ENCODE data around the gene GRHPR. TPM values are rescaled to one million over a fixed set of nuclear protein-coding genes. Genes with fewer than 3 reads are reported as not detected.
"Not testable (repeated sequence)": the region's sequence is repeated elsewhere in the genome, so short reads cannot be mapped to it uniquely, and the experiment has no call there.

The GRHPR gene
- total RNA-seq, 2 experiments from 2014 or later: 72.8 to 75.6 TPM

DNA sequence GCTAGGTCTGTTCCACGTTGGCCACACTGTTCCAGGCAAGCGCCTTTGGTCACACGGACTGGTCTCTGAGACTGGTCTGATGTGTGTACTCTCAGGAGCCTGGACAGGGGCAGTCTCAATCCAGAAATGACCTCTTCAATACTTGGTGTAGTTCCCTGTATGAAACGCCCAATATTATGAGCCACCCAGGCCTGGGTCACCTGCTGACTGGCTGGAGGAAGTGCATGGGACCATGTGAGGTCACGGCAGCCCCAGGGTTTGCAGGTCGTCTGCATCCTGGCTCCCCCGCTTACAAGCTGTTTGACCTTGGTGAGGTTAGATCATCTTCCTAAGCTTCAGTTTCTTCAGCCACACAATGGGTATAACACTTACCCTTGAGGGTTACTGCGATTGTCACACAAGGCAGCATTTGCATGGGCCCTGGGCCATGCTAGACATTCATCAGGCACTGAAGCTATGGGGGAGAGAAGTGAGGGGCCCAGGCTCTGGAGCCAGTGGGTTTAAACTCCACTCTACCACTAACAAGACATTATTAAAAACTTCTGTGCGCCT lies 5.2 kb upstream of the GRHPR start:
- Mint-ChIP-seq H3K36me3 (ENCODE audit: low read depth) (no peaks in the 10 kb centered on the region), H3K4me3 (no peak overlapping the region), H3K4me1 (ENCODE audit: low read depth) (peaks cover 16% of the 10 kb centered on the region), H3K27ac (no peak overlapping the region), H3K27me3 (ENCODE audit: low read depth) (peaks cover 3% of the 10 kb centered on the region), H3K9me3 (no peaks in the 10 kb centered on the region)
- intact Hi-C loops (cut with micrococcal nuclease): no loop called here
- CTCF ChIA-PET: interaction anchor here (1.1 to 3.1 kb wide), 2 partner anchors 10 to 335 kb away, joined by 3 to 12 read pairs; no protein-coding TSS in a partner anchor
- DNase-seq: no peak

- CTCF ChIA-PET: interaction anchor here (1.1 kb wide), 1 partner anchor 335 kb away, joined by 3 read pairs; no protein-coding TSS in a partner anchor
- no peak for DNase-seq
- Mint-ChIP-seq H3K4me1 (ENCODE audit: low read depth) (peaks cover 16% of the 10 kb centered on the region), H3K27me3 (ENCODE audit: low read depth) (peaks cover 3% of the 10 kb centered on the region), H3K36me3 (ENCODE audit: low read depth) (no peaks in the 10 kb centered on the region), H3K27ac (no peak overlapping the region), H3K9me3 (no peaks in the 10 kb centered on the region), H3K4me3 (no peak overlapping the region)
- intact Hi-C loops (cut with micrococcal nuclease): no loop called here
Measured at GRCh38 chr9:37417857-37418618, 4.5 kb upstream of the GRHPR start.

DNA sequence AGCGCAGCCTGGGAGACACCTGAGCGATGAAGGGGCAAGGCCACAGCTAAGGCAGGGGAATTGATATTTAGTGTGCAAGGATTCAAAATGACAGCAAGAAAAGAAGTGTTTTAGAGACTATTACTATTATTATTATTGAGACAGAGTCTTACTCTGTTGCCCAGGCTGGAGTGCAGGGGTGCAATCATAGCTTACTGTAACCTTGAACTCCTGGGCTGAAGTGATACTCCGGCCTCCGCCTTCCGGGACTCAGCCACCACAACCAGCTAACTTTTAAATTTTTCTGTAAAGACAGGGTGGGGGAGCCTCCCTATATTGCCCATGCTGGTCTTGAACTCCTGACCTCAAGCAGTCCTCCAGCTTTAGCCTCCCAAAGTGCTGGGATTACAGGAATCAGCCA lies 3.3 kb upstream of the GRHPR start:
- Mint-ChIP-seq H3K9me3 (no peaks in the 10 kb centered on the region), H3K4me1 (ENCODE audit: low read depth) (peaks cover 25% of the 10 kb centered on the region), H3K36me3 (ENCODE audit: low read depth) (no peaks in the 10 kb centered on the region), H3K4me3 (no peak overlapping the region), H3K27ac (no peak overlapping the region), H3K27me3 (ENCODE audit: low read depth) (peaks cover 3% of the 10 kb centered on the region)
- CTCF ChIA-PET: no interaction called here
- DNase-seq: no peak
- intact Hi-C loops (cut with micrococcal nuclease): no loop called here

DNA sequence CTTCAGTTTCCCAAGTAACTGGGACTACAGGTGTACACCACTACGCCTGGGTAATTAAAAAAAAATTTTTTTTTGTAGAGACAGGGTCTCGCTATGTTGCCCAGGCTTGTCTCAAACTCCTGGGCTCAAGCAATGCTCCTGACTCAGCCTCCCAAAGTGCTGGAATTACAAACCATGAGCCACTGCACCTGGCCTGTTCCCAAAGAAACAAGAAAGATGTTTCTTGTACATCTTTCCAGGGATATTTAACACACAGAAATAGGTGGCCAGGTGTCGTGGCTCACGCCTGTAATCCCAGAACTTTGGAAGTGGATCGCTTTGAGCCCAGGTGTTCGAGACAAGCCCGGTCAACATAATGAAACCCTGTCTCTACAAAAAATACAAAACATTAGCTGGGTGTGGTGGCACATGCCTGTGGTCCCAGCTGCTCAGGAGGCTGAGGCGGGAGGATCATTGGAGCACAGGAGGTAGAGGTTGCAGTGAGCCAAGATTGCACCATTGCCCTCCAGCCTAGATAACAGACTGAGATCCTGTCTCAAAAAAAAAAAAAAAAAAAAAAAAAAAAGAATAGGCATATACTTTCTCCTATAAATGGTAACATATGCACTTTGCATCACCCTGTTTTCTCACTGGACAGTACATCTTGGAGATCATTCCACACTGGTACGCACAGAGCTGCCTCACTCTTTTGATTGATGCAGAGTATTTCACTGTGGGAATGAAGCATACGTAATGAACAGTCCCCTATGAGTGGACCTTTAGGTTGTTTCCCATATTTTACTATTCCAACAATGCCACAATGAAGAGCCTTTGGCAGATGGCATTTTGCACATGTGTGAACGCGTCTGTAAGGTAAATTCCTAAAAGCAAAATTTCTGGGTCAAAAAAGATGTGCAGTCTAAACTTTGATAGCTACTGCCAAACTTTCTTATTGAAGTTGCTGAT lies 2.0 kb upstream of the GRHPR start:
- H3K4me1 Mint-ChIP-seq (ENCODE audit: low read depth): peaks cover 21% of the 10 kb centered on the region
- CTCF ChIA-PET: interaction anchor here (1.5 kb wide), 1 partner anchor 9 kb away, joined by 3 read pairs; no protein-coding TSS in a partner anchor
- H3K27me3 Mint-ChIP-seq (ENCODE audit: low read depth): no peaks in the 10 kb centered on the region
- no peaks in the 10 kb centered on the region for H3K36me3 Mint-ChIP-seq (ENCODE audit: low read depth)
- H3K4me3 Mint-ChIP-seq: no peak overlapping the region
- DNase-seq: no peak
- H3K27ac Mint-ChIP-seq: no peak overlapping the region
- H3K9me3 Mint-ChIP-seq: no peaks in the 10 kb centered on the region
- intact Hi-C loops (cut with micrococcal nuclease): loop anchor here (5.0 kb wide), 1 partner anchor 647 kb away; the partner anchor contains the start of gene SHB

DNA sequence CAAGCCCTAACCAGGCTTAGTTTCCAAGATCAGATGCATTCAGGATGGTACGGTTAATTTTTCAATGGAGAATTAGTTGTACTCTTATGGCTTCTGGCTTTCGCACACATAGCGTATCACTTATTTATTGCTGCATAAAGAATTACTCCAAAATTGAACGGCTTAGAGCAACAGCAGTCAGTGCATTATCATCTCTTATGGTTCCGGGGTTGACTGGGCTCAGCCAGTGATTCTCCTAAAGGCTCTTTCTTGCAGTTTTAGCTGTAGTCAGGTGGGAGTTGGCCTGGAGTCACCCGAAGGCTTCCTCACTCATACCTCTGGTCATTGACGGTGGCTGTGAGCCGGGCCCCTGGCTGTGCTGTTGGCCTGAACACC lies 595 bp upstream of the GRHPR start:
- H3K27me3 Mint-ChIP-seq (ENCODE audit: low read depth): no peaks in the 10 kb centered on the region
- H3K4me3 Mint-ChIP-seq: peak overlapping the region; percentile 93
- peaks cover 8% of the 10 kb centered on the region for H3K36me3 Mint-ChIP-seq (ENCODE audit: low read depth)
- H3K27ac Mint-ChIP-seq: peak overlapping the region; percentile 88
- H3K4me1 Mint-ChIP-seq (ENCODE audit: low read depth): peaks cover 24% of the 10 kb centered on the region
- CTCF ChIA-PET: no interaction called here
- intact Hi-C loops (cut with micrococcal nuclease): loop anchor here (1.0 to 5.0 kb wide), 3 partner anchors 43 to 645 kb away; partner anchors contain the start of genes POLR1E, SHB and ZBTB5
- no peak for DNase-seq
- H3K9me3 Mint-ChIP-seq: no peaks in the 10 kb centered on the region

- CTCF ChIA-PET: interaction anchor here (1.3 to 2.1 kb wide), 2 partner anchors 8 to 11 kb away, joined by 5 to 15 read pairs; no protein-coding TSS in a partner anchor
- H3K4me1 Mint-ChIP-seq (ENCODE audit: low read depth): peaks cover 24% of the 10 kb centered on the region
- intact Hi-C loops (cut with micrococcal nuclease): loop anchor here (5.0 kb wide), 1 partner anchor 644 kb away; the partner anchor contains the start of gene SHB
- H3K27ac Mint-ChIP-seq: peak overlapping the region; percentile 88
- peaks cover 11% of the 10 kb centered on the region for H3K36me3 Mint-ChIP-seq (ENCODE audit: low read depth)
- H3K27me3 Mint-ChIP-seq (ENCODE audit: low read depth): no peaks in the 10 kb centered on the region
- H3K9me3 Mint-ChIP-seq: no peaks in the 10 kb centered on the region
- DNase-seq: no peak
- peak overlapping the region; percentile 93 for H3K4me3 Mint-ChIP-seq
Measured at GRCh38 chr9:37423508-37423907, 1.0 kb downstream of the GRHPR start.

- H3K36me3 Mint-ChIP-seq (ENCODE audit: low read depth): peaks cover 11% of the 10 kb centered on the region
- no peak for DNase-seq
- H3K27ac Mint-ChIP-seq: no peak overlapping the region
- intact Hi-C loops (cut with micrococcal nuclease): loop anchor here (5.0 kb wide), 1 partner anchor 643 kb away; the partner anchor contains the start of gene SHB
- no peak overlapping the region for H3K4me3 Mint-ChIP-seq
- H3K27me3 Mint-ChIP-seq (ENCODE audit: low read depth): no peaks in the 10 kb centered on the region
- peaks cover 24% of the 10 kb centered on the region for H3K4me1 Mint-ChIP-seq (ENCODE audit: low read depth)
- CTCF ChIA-PET: interaction anchor here (1.3 to 2.1 kb wide), 2 partner anchors 9 to 12 kb away, joined by 5 to 15 read pairs; no protein-coding TSS in a partner anchor
- H3K9me3 Mint-ChIP-seq: no peaks in the 10 kb centered on the region
Measured at GRCh38 chr9:37424204-37424685, 1.7 kb downstream of the GRHPR start.

DNA sequence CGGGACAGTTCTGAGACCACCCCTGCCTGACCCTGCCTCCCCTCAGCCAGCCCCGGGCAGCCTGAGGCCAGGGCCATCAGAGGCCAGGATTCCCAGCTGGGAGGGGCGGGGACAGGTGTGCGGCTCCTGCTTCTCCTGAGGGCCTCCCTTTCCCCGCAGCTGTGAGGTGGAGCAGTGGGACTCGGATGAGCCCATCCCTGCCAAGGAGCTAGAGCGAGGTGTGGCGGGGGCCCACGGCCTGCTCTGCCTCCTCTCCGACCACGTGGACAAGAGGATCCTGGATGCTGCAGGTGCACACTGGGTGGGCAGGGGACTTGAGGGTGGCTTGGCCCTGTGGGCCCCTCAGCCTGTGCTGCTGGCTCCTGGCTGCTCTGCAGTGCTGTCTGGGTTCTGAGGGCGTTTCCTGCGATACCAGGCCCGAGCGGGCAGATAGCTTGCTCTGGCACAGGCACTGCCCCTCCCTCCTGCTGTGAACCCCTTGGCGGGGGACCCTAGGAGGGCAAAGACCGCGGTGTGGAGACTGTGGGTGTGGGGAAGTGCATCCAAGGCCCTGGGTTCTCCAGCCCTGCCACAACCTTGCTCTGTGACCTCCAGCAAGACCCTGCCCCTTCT lies 2.3 kb downstream of the GRHPR start:
- no peak overlapping the region for H3K4me3 Mint-ChIP-seq
- no peaks in the 10 kb centered on the region for H3K27me3 Mint-ChIP-seq (ENCODE audit: low read depth)
- H3K36me3 Mint-ChIP-seq (ENCODE audit: low read depth): peaks cover 11% of the 10 kb centered on the region
- H3K27ac Mint-ChIP-seq: no peak overlapping the region
- intact Hi-C loops (cut with micrococcal nuclease): loop anchor here (5.0 kb wide), 1 partner anchor 643 kb away; the partner anchor contains the start of gene SHB
- no peaks in the 10 kb centered on the region for H3K9me3 Mint-ChIP-seq
- H3K4me1 Mint-ChIP-seq (ENCODE audit: low read depth): peaks cover 24% of the 10 kb centered on the region
- no peak for DNase-seq
- CTCF ChIA-PET: interaction anchor here (1.3 to 2.1 kb wide), 2 partner anchors 9 to 13 kb away, joined by 5 to 15 read pairs; no protein-coding TSS in a partner anchor

GRCh38 chr9:37425298-37425752 lies 2.8 kb downstream of the GRHPR start:
- Mint-ChIP-seq H3K27me3 (ENCODE audit: low read depth) (no peaks in the 10 kb centered on the region), H3K27ac (no peak overlapping the region), H3K36me3 (ENCODE audit: low read depth) (peaks cover 11% of the 10 kb centered on the region), H3K9me3 (no peaks in the 10 kb centered on the region), H3K4me3 (no peak overlapping the region), H3K4me1 (ENCODE audit: low read depth) (peaks cover 24% of the 10 kb centered on the region)
- no peak for DNase-seq
- CTCF ChIA-PET: interaction anchor here (2.1 kb wide), 1 partner anchor 10 kb away, joined by 15 read pairs; no protein-coding TSS in a partner anchor
- intact Hi-C loops (cut with micrococcal nuclease): no loop called here

GRCh38 chr9:37426431-37426830 lies 3.9 kb downstream of the GRHPR start:
- CTCF ChIA-PET; H3K4me3 Mint-ChIP-seq; H3K9me3 Mint-ChIP-seq; H3K27me3 Mint-ChIP-seq (ENCODE audit: low read depth); intact Hi-C loops (cut with micrococcal nuclease); H3K27ac Mint-ChIP-seq; DNase-seq: not testable (repeated sequence)
- H3K36me3 Mint-ChIP-seq (ENCODE audit: low read depth): peaks cover 11% of the 10 kb centered on the region
- peaks cover 23% of the 10 kb centered on the region for H3K4me1 Mint-ChIP-seq (ENCODE audit: low read depth)

- Mint-ChIP-seq H3K9me3 (no peaks in the 10 kb centered on the region), H3K36me3 (ENCODE audit: low read depth) (peaks cover 11% of the 10 kb centered on the region), H3K4me3 (no peak overlapping the region), H3K27me3 (ENCODE audit: low read depth) (no peaks in the 10 kb centered on the region), H3K27ac (no peak overlapping the region), H3K4me1 (ENCODE audit: low read depth) (peaks cover 21% of the 10 kb centered on the region)
- DNase-seq: no peak
- intact Hi-C loops (cut with micrococcal nuclease): no loop called here
- CTCF ChIA-PET: no interaction called here
Measured at GRCh38 chr9:37426846-37427245, 4.3 kb downstream of the GRHPR start.

Measured in activated naive CD4-positive, alpha-beta T cell treated with anti-CD3 and anti-CD28 coated beads for 36 hours (primary cell).